Measurements from ENCODE around the gene TCF15. TPM values are rescaled to one million over a fixed set of nuclear protein-coding genes. Genes with fewer than 3 reads are reported as not detected.

The TCF15 gene, protein sequence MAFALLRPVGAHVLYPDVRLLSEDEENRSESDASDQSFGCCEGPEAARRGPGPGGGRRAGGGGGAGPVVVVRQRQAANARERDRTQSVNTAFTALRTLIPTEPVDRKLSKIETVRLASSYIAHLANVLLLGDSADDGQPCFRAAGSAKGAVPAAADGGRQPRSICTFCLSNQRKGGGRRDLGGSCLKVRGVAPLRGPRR
- polyA plus RNA-seq (2013, experiment 1 of 2; ENCODE audit: insufficient read length): not detected
- 0.06 TPM for polyA plus RNA-seq (2013, experiment 2 of 2; ENCODE audit: insufficient read length)

DNA sequence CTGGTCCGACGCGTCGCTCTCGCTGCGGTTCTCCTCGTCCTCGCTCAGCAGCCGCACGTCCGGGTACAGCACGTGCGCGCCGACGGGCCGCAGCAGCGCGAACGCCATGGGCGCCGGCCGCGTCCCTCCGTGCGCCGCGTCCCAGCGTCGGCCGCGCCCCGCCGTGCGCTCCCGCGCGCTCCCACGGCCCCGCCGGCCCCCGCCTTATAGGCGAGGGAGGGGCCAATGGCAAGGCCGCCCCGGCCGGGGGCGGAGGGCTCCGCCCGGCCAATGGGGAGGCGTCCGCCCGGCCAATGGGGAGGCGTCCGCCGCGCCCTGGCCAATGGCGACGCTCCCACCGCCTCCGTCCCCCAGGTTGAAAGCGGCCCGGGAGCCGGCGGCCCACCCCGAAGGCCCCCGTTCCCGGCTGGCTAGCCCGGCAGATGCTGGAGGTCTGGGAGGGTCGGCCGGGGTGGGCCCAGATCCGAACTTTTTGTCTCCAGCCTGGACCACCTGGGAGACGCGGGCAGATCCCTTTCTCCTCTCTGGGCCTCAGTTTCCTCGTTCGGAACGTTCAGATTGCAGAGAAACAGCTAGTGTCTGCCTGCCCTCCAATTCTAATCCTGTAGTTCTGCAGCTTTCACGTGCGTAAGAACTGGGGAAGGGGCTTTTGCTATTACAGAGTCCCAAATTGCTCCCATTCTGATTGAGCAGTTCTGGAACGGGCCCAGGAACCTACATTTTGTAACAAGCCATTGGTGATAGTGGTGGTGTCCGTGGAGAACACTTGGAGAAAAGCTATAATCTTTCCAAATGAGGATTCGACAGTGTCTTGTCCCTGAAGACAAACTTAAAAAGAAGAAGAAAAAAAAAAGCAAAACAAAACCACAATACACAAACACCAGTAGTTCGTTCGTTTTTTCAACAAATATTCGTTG is at the start of gene TCF15:
Gene TCF15, minus strand, starts transcription at position 180 of the 917 bp plus-strand sequence. Its CDS starts 72 bp downstream, at position 108.
- DNase-seq: peak; percentile 27

DNA sequence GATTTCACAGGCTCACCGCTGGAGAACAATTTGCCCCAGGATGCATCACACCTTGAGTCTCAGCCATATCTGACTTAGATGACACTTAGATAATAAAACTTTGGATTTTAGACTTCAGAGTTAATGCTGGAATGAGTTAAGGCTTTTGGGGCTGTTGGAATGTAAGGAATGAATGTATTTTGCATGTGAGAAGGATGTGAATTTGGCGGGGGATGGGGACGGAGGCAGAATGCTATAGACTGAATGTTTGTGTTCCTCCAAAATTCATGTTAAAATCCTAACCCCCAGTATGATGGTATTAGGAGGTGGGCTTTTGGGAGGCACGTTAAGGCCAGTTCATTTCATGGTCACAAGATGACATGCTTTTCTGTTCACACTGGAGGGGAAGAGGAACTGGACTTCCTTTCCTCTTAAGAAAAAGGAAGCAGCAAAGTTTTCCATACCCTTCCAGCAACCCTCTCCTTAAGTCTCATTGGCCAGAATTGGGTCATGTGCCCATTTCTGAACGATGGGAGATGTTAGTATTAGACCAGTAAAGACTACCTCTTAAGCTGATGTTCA is 48.7 kb upstream of the TCF15 start:
- DNase-seq: peak; percentile 50

DNA sequence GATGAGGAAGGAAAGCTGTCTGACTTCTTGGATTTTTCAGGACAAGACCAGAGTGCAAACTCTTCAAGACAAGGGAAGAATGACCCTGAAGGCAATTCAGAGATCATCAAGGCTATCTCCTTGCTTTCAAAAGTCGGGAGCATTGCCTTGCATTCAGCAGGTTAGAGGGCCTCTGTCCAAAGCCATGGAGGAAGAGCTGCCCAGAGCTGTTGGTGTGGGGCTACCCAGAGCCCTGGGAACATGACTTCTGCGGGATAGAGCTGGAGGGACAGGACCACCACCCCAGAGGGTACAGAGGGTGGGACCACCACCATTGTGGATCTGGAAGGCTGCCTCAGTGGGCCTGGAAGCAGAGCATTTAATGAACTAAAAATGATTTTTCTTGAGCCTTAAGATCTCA is 48.1 kb upstream of the TCF15 start:
- no peak for DNase-seq

DNA sequence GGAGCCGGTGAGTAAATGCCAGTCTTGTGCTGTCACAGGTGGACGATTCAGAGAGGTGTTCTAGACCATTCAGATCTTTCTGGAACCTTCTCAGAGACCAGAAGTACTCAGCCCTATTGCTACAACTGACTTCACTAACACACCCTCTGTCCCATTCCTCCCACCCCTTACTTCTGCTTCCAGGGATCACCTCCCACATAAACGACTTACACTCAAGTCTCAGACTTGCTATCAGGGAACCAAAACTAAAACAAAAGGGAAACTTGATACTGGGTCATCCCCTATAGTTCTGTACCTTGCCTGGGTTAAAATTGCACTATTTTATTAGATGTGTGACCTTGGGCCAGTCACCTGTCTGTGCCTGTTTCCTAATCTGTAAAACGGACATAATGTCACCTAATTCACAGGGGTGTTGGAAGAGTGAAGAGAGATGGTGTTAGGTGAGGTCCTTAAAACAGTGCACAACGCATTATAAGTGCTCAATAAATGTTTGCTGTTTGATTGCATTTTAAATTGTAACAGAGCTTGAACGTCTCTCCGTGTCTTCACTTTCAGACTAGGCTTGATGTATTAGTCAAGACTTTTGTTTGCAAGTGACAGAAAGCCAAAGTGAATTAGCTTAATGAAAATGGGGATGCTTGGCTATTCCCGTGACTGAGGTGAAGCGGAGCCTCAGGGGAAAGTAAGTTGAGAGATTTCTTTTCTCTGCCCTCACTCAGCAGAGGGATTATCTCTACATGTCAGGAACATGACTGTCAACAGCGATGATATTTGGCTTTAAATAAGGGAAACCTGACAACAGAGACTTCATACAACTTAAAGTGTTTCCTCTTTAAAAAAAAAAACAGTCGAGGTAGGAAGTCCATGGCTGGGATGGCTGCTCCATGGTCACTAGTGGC is 45.9 kb upstream of the TCF15 start:
- no peak for DNase-seq

DNA sequence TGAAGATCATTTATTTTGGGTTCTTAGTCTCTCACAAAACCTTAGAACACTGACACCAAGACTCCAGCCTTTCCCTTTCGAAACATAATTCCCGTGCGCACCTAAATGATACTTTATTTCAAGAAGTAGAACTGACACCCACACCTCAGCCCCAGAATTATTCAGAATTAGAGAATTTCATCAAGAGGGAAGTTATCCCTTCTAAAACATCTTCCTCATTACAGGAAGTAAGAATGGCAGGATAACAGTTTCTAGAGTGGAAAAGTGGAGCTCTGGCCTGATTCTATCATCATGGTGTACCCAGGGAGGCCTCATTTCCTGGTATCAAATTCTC is 44.3 kb upstream of the TCF15 start:
- DNase-seq: no peak

DNA sequence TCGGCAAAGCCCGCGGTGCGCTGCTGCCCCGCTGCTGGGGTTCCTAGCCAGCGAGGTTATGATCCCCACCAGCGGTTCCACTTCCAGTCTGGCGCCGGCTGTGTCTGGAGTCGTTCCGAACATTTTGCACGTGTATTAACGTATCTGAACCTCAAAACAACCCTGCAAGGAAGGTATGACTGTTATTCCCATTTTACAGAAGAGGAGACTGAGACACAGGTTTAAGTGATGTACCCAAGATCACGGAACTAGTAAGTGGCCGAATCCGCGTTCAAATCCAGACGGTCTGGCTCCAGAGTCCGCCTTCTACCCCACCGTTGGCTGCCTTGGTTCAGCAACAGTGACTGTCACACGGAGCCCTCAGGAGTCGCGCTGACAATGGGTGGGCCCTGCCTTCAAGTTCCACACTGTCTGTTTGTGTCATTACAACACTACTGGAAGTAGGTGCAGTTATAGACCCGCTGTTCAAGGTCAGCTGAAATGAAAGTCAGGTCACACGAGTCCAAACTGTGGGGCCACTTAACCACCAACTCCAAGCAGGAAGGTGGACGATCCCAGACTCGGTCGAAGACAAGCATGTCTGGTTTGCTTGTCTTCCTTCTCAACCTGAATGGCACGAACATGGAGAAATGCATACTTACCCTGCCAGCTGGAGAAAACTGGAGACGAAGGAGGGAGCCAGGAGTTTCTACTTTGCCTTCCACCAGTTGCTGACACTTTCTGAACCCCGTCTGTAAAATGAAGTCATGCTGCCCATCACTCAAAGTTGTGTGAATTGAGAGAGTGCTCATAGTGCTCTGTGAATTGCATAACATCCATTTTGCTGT is 43.7 kb upstream of the TCF15 start:
- no peak for DNase-seq

DNA sequence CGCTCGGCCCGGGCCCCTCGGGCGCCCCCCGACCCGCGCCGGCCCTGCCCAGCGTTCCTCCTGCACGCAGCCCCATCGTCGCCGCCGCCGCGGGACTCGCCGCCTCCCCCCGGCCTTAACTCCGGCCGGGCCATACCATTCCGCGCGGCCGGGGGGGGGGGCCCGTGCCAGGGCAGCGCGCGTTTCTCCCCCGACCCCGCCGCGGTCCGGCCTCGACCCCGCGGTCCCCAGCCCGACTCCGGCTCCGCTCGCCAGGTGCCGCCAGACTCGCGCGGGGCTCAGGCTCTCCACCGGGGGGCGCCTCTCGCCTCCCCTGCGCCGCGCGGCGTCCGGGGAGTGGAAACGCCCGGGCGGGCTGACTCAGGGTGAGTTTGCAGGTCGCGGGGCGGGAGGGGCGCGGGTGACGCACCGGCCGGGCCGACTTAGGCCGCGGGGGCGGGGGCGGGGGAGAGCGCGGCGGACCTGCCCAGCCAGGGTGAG is 43.0 kb upstream of the TCF15 start, which contains the start of gene SRXN1:
Gene SRXN1, minus strand, starts transcription at position 91 of the 480 bp plus-strand sequence. Its CDS starts 15 bp downstream, at position 76.
- peak; percentile 93 for DNase-seq

DNA sequence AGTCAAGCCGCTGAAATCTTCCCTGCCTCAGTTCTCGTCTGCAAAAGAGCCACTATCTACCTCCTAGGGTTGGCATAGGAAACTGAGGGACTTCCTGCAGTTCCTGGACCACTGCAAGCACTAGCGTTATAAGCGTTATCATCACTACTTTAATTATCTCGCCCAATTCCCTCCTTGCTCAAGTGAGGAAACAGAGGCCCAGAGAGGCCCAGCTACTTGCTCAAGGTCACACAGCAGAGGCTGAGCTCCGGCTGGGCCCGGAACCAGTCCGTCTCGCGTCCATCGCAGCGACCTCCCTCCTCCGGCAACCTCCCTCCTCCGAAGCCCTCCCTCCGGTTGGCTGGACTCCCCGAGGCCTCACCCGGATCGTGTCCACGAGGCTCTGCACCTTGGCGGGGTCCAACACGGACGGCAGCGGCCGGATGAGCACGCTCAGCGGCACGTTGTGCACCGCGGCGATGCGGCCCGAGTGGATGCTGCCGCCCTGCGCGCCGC is 42.6 kb upstream of the TCF15 start:
- no peak for DNase-seq

DNA sequence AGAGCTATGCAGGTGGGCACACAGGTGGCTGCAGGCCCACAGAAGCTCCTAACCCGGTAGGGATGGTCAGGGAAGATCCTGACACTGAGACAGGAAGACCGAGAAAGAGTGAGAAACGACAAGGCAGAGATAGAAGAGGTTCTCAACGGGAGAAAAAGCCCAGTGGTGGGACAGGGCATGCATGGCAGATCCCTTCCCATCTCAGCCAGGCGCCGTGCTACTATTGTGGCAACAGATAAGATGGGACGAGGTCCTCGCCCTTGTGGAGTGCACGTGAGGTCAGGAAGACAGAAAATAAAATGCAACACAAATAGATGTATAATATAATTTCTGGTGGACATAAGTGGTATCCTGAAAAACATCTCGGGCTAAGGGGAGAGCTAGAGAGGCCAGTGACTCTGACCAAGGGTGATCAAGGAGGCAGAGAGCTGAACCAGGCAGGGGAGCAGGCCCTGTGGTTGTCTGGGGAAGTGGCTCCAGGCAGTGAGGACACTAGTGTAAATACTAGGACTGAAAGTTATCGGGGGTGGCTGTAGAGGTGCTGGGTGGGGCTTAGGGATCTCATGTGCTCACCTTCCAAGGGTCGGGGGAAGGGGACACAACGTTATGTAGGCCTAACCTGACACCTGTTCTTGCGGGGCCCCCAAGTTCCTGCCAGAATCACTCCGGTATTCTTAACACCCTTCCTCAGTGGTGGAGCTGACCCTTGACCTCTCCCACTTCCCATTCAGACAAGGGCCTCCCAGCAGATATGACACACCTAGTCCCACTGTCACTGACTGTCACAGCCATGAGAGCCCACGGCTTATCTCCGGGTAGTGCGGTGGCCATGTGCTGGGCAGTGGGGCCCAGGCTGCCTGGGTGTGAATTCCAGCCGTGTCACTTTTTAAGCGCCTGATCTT is 41.9 kb upstream of the TCF15 start:
- DNase-seq: no peak

DNA sequence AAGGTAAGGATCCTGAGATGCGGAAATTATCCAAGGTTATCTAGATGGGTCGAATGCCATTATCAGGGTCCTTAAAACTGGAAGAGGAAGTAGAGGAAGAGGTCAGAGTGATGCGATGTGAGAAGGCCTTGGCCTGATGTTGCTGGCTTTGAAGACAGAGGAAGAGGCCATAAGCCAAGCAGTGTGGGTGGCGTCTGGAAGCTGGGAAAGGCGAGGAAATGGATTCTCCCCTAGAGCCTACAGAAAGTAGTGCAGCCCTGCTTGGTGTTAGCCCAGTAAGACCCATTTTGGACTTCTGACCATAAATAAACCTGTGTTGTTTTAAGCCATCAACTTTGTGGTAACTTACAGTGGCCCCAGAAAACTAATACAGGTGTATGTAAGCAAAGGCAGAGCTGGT is 40.8 kb upstream of the TCF15 start:
- no peak for DNase-seq

DNA sequence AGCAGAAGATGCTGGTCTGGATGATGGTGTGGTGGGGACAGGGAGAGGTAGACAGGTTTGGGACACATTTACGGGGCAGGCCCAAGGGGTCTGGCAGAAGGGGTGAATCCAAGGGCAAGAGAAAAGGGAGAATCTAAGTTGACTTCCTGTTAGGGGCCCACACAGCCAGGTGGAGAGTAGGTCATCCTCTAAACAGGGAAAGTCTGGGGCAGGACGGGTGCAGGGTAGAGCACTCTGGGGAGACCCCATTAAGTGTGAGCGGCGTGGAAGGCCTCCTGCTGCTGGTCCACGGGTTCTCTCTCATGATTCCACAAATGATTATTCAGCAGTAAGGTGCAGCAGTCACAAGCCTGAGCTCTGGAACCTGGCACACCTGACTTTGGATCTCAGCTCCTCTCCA is 40.2 kb upstream of the TCF15 start:
- no peak for DNase-seq

DNA sequence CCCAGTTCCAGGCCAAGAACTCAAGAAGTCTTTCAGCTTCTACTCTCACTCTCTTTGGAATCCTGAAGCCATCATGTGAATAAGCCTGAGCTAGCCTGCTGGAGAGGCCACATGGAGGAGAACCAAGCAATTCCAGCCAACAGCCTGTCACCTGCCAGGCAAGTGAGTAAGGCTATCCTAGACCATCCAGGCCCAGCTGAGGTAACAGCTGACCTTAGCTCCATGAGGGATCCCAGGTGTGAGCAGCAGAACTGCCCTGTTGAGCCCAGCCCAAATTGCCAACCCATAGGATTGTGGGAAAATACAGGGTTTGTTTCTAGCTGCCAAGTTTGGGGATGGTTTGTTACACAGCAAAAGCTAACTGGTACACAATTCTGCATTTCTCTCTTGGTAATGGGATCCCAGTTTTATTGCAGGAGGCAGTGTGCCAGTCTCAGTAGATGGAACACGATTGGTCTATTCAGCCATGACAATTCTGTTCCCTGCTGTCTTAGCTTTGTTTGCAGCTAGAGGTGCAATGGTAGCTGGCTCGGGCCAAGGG is 37.4 kb upstream of the TCF15 start:
- DNase-seq: no peak

DNA sequence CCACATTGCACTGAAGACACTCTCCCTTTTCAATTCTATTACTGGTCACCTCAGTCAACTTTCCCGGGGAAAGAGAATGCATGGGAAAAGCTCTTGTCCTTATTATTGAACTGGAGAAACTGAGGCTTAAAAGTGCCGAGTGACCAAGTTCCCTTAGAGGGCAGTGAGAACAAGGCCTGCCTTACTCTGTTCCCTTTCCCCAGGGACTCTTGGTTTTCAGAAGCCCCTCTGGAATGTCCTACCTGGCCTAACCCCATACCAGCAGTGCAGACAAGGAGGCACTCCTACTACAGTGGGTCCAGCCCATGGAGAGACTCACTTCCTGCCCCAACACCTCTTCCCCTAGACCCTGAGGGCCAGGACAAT is 36.7 kb upstream of the TCF15 start:
- DNase-seq: no peak

DNA sequence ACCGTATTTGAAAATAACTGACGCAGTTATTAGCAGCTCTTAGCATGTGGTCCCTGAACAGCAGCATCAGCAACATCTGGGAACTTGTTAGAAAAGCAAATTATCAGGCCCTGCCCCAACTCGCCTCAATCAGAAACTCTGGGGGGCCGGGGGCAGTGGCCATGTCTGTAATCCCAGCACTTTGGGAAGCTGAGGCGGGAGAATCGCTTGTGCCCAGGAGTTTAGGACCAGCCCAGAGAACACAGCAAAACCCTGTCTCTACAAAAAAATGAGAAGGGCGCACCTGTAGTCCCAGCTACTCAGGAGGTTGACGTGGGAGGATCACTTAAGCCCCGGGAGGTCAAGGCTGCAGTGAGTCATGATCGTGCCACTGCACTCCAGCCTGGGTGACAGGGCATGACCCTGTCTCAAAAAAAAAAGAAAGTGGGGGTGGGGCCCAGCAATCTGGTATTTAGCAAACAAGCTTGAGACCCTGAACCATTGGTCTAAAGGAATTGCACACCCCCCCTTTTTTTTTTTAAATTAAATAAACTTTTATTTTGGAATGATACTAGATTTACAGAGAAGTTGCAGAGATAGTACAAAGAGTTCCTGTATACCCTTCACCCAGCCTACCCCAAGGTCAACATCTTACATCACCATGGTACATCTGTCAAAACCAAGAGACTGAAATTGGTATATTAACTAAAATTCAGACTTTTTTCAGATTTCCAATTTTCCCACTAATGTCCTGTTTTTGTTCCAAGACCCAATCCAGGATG is 36.2 kb upstream of the TCF15 start:
- no peak for DNase-seq

DNA sequence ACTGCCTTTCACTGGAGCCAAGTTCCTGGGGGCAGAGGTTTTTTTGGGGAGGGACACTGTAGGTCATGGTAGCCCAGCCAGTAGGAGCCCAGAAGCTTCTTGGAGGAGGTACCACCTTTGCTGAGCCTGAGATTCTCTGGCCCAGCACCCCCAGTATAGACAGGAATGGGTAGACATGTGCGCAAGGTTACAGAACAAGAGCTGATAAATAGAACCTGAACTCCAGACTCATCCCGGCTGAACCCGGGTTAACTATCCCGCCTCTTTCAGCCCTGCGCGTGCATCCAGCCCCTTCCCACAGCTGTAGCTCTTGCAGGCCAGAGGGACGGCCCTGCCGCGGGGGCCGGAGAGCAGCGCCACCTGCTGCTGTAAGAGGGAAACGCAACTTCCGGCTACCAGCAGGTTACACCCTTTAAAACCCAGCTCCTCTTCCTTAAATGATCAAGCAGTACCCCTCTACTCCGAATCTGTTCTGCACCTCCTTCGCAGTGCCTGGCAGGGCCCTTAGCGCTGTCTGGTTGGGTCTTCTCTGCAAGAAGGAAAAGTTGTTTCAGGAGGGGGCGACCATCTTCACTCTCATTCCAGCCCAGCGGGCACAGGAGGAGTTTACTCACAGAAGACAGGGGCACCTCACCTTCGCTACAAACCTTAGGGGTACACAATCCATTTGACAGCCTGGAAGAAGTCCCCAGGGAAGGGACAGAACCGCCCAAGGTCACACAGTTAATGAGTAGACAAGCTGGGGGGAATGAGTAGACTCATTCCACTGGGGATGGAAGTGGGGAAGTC is 35.4 kb upstream of the TCF15 start:
- peak; percentile 45 for DNase-seq

DNA sequence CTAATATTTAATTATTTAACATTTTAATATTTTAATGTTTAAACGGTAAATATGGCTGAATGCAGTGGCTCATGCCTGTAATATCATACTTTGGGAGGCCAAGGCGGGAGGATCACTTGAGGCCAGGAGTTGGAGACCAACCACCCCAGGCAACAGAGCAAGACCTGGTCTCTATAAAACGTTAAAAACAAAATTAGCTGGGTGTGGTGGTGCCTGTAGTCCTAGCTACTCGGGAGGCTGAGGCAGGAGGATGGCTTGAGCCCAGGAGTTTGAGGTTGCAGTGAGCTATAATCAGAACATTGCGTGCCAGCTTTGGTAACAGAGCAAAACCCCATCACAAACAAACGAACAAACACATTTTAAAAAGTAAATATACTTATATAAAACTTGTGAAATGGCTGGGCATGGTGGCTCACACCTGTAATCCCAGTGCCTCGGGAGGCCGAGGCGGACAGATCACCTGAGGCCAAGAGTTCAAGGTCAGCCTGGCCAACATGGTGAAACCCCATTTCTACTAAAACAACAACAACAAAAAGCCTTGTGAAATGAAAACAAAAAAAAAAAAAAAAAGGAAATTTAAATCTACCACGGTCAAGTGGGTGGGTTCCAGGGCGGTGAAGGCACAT is 34.7 kb upstream of the TCF15 start:
- no peak for DNase-seq

DNA sequence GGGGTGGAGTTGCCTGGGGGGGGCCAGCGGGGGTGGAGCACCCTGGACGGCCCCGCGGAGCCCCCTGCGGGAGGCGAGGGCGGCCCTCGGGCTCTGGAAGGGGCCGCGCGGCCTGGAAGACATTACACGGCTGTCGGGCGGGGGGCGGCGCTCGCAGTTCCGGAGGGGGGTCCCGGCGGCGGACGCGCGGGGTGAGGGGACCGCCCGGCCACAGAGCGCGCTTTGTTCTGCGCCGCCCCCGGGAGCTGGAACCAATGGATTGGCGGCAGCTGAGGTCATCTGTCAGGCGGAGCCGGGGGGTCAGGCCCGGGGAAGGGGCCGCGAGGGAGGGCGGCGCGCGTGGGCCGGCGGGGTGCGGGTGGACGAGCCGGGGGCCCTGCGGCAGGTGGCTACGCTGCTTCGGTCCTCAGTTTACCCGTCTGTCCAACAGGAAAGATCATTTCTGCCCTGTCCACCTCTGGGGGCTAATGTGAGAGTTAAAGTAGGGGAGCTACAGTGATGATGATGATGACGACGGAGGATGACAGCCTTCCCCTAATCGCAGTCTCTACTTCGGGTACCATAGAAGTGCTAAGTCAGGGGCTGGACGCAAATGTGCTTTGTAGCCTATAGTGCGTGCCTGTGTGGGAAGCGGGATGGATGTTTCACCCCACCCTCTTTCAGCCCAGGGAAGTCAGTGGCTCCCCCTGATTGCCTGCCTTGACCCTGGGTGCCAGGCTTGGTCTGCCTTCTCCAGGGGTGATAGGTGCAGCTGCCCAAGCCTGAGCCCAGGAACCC is 32.5 kb upstream of the TCF15 start:
- no peak for DNase-seq

Data from fibroblast of skin of abdomen (primary cell).